Measurements from ENCODE around the gene SLC7A8.

SLC7A8 gene

DNA sequence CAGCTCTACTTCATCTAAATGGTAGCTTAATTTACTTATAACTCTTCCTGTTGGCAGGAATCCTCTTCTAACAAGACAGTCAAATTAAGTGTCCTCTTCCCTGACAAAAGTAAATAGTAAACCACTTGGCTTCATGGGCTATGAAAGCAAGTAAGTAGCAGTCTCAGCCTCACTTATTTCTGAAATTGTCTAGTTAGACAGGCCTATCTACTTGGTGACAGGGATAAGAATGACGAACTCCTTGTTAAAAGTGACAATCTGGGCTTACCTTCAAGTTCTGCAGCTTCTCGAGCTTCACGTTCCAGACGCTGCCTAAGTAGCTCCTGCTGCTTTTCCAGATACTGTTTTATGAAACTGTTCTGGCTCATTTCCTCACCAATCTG is 93.2 kb downstream of the SLC7A8 start:
- Histone ChIP-seq H3K4me1 (ENCODE audit: control insufficient read depth, insufficient read depth, low read length) (peaks cover 30% of the 10 kb centered on the region), H3K9me3 (ENCODE audit: control insufficient read depth, low read length) (no peaks in the 10 kb centered on the region), H3K27me3 (replicated peaks; ENCODE audit: control insufficient read depth, insufficient read depth, low read length) (no peaks in the 10 kb centered on the region), H3K4me3 (ENCODE audit: low read length) (no peak overlapping the region), H3K9ac (ENCODE audit: low read length) (peak overlapping the region; percentile 1), H3K36me3 (ENCODE audit: control insufficient read depth, insufficient read depth, low read length, severe bottlenecking) (peaks cover 77% of the 10 kb centered on the region)
- DNase-seq (ENCODE audit: low read depth), result no peak

DNA sequence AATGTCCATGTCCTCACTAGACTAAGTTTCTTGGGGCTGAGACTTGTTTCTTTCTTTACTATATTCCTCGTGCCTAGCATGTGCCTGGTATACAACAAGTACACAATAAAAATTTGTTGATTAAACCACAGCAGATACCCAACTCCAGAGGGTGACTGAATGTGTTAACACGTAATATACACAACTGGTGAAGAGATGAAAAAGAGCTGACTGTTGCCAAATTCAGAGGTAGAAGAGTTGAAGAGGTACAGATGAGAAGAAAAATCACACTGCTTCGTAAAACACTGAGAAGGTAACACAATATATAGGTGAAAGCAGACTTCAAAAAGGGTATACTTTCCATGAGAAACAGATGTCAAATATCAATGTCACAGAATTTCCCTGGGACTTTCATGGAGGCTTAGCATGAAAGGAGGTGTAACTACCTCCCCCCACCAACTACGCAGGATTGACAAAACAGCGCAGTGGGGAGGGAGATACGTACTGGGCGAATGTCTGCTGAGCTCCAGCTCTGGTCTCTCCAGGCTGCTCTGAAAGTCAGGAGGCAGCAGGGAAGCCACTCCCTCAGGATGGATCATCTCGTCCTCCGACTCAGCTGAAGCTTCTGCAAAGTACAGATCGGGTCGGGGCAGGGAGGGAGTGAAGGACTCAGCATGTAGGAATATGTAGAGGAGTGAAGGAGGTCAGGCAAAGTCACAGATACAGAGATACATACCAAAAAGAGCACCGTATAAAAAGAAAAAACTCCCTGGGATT is 93.8 kb downstream of the SLC7A8 start:
- no peak overlapping the region for H3K9ac ChIP-seq (ENCODE audit: low read length)
- DNase-seq (ENCODE audit: low read depth), result no peak
- peaks cover 35% of the 10 kb centered on the region for H3K4me1 ChIP-seq (ENCODE audit: control insufficient read depth, insufficient read depth, low read length)
- no peaks in the 10 kb centered on the region for H3K9me3 ChIP-seq (ENCODE audit: control insufficient read depth, low read length)
- no peaks in the 10 kb centered on the region for H3K27me3 ChIP-seq (replicated peaks; ENCODE audit: control insufficient read depth, insufficient read depth, low read length)
- peaks cover 82% of the 10 kb centered on the region for H3K36me3 ChIP-seq (ENCODE audit: control insufficient read depth, insufficient read depth, low read length, severe bottlenecking)
- no peak overlapping the region for H3K4me3 ChIP-seq (ENCODE audit: low read length)

DNA sequence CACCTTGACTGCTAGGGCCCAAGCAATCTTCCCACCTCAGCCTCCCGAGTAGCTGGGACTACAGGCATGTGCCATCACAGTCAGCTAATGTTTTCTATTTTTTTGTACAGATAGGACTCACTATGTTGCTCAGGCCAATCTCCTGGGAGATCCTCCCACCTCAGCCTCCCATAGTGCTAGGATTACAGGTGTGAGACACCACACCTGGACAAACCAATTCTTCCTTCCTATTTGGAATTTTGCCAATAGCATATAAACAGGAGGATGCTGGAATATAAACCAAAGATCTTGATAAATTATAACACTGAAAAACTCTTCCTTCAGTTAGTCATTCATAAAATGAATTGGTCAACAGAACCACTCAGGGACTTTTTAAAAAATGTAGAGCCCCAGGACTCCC is 96.9 kb downstream of the SLC7A8 start:
- no peak for DNase-seq (ENCODE audit: low read depth)
- Histone ChIP-seq H3K4me1 (ENCODE audit: control insufficient read depth, insufficient read depth, low read length) (peaks cover 26% of the 10 kb centered on the region), H3K4me3 (ENCODE audit: low read length) (no peak overlapping the region), H3K27me3 (replicated peaks; ENCODE audit: control insufficient read depth, insufficient read depth, low read length) (no peaks in the 10 kb centered on the region), H3K9me3 (ENCODE audit: control insufficient read depth, low read length) (no peaks in the 10 kb centered on the region), H3K9ac (ENCODE audit: low read length) (no peak overlapping the region), H3K36me3 (ENCODE audit: control insufficient read depth, insufficient read depth, low read length, severe bottlenecking) (peaks cover 85% of the 10 kb centered on the region)

DNA sequence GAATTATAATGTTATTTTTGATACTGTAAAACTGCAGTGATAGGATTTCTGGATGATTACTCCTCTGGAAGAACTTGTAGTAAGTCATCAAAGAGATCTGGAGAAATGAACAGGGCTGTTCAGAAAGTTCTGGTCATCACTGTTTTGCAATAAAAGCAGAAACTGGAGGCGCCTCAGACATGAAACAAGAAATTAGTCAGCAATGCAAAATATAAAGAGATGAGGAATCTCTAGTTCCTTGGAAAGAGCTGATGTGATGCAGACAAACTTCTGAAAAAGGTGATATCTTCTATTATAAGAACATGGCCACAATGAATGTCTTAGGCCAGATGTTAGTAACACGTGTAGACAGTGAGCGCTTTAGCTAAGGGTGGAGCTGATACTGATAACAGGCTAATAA is 98.0 kb downstream of the SLC7A8 start:
- H3K4me3 ChIP-seq (ENCODE audit: low read length), result no peak overlapping the region
- no peaks in the 10 kb centered on the region for H3K9me3 ChIP-seq (ENCODE audit: control insufficient read depth, low read length)
- H3K36me3 ChIP-seq (ENCODE audit: control insufficient read depth, insufficient read depth, low read length, severe bottlenecking), result peaks cover 87% of the 10 kb centered on the region
- no peak for DNase-seq (ENCODE audit: low read depth)
- H3K4me1 ChIP-seq (ENCODE audit: control insufficient read depth, insufficient read depth, low read length), result peaks cover 35% of the 10 kb centered on the region
- peak overlapping the region; percentile 51 for H3K9ac ChIP-seq (ENCODE audit: low read length)
- H3K27me3 ChIP-seq (replicated peaks; ENCODE audit: control insufficient read depth, insufficient read depth, low read length), result no peaks in the 10 kb centered on the region

- peaks cover 71% of the 10 kb centered on the region for H3K4me1 ChIP-seq (ENCODE audit: control insufficient read depth, insufficient read depth, low read length)
- H3K27me3 ChIP-seq (replicated peaks; ENCODE audit: control insufficient read depth, insufficient read depth, low read length), result no peaks in the 10 kb centered on the region
- H3K9ac ChIP-seq (ENCODE audit: low read length), result peak overlapping the region; percentile 78
- H3K36me3 ChIP-seq (ENCODE audit: control insufficient read depth, insufficient read depth, low read length, severe bottlenecking), result peaks cover 82% of the 10 kb centered on the region
- H3K9me3 ChIP-seq (ENCODE audit: control insufficient read depth, low read length), result no peaks in the 10 kb centered on the region
- no peak for DNase-seq (ENCODE audit: low read depth)
- H3K4me3 ChIP-seq (ENCODE audit: low read length), result no peak overlapping the region
Observed at GRCh38 chr14:23080474-23080873, 103.0 kb downstream of the SLC7A8 start.

DNA sequence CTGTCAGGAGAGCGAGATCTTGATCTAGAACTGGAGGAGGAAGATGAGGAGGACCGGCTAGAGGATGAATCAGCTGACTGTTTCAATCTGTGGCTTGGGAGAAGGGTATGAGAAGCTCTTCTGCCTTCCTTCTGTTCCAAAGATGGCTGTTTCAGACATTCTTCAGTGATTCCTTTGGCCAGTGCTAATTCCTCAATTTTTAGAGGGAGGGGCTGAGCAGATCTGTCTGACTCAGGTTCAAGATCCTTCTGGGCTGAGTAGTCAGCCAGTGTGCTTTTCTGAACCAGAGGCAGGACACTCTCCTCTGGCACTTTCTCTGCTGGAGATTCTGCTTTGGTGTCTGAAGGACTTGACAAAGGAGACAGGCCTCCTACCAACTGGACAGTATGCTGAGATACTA is 103.7 kb downstream of the SLC7A8 start:
- Histone ChIP-seq H3K4me1 (ENCODE audit: control insufficient read depth, insufficient read depth, low read length) (peaks cover 69% of the 10 kb centered on the region), H3K27me3 (replicated peaks; ENCODE audit: control insufficient read depth, insufficient read depth, low read length) (no peaks in the 10 kb centered on the region), H3K4me3 (ENCODE audit: low read length) (peak overlapping the region; percentile 23), H3K9ac (ENCODE audit: low read length) (peak overlapping the region; percentile 78), H3K36me3 (ENCODE audit: control insufficient read depth, insufficient read depth, low read length, severe bottlenecking) (peaks cover 82% of the 10 kb centered on the region), H3K9me3 (ENCODE audit: control insufficient read depth, low read length) (no peaks in the 10 kb centered on the region)
- DNase-seq (ENCODE audit: low read depth), result peak; percentile 28

DNA sequence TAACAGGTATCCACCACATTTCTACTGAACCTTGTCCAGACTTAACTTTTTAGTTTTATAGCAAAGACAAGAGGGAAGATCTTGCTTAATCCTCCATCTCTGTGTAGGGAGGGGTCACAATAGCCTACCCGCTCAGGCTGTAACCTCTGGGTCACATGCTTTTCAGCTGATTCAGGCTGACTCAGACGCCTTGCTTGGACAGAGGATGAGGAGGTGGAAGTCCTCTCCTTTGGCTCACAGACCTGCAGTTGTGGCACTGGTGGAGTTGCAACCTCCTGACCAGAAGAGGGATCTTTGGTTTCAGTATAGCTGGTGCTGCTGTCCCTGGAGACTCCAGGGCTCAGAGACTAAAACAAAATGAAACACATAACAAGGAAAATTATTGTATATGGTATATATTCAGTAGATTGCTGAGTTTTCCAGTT is 104.8 kb downstream of the SLC7A8 start:
- H3K36me3 ChIP-seq (ENCODE audit: control insufficient read depth, insufficient read depth, low read length, severe bottlenecking), result peaks cover 88% of the 10 kb centered on the region
- H3K27me3 ChIP-seq (replicated peaks; ENCODE audit: control insufficient read depth, insufficient read depth, low read length), result no peaks in the 10 kb centered on the region
- no peaks in the 10 kb centered on the region for H3K9me3 ChIP-seq (ENCODE audit: control insufficient read depth, low read length)
- H3K4me1 ChIP-seq (ENCODE audit: control insufficient read depth, insufficient read depth, low read length), result peaks cover 67% of the 10 kb centered on the region
- peak; percentile 93 for DNase-seq (ENCODE audit: low read depth)
- peak overlapping the region; percentile 88 for H3K9ac ChIP-seq (ENCODE audit: low read length)
- H3K4me3 ChIP-seq (ENCODE audit: low read length), result peak overlapping the region; percentile 23

DNA sequence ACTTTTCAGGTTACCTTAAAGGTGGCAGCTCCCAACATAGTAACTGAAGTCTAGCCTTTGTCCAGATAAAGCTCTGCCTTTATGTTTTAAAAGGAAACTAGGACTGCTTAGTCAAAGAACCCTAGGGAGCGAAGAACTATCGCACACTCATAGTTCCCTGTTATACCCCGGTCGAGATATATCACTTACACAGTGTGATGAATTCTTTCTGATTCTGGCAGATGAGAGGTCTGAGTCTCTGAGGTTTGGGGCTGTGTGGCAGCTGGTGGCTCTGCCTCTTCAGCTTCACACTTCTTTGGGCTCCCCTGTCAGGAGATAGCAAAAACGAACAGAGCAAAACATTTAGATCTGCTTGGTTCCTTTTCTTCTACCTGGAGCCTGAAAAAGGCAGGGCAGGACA is 105.5 kb downstream of the SLC7A8 start:
- Histone ChIP-seq H3K4me3 (ENCODE audit: low read length) (peak overlapping the region; percentile 9), H3K4me1 (ENCODE audit: control insufficient read depth, insufficient read depth, low read length) (peaks cover 68% of the 10 kb centered on the region), H3K27me3 (replicated peaks; ENCODE audit: control insufficient read depth, insufficient read depth, low read length) (no peaks in the 10 kb centered on the region), H3K9me3 (ENCODE audit: control insufficient read depth, low read length) (no peaks in the 10 kb centered on the region), H3K36me3 (ENCODE audit: control insufficient read depth, insufficient read depth, low read length, severe bottlenecking) (peaks cover 89% of the 10 kb centered on the region), H3K9ac (ENCODE audit: low read length) (peak overlapping the region; percentile 88)
- DNase-seq (ENCODE audit: low read depth), result no peak

GRCh38 chr14:23076785-23077408 is 106.6 kb downstream of the SLC7A8 start:
- DNase-seq (ENCODE audit: low read depth), result peak; percentile 72
- Histone ChIP-seq H3K36me3 (ENCODE audit: control insufficient read depth, insufficient read depth, low read length, severe bottlenecking) (peaks cover 92% of the 10 kb centered on the region), H3K27me3 (replicated peaks; ENCODE audit: control insufficient read depth, insufficient read depth, low read length) (no peaks in the 10 kb centered on the region), H3K4me3 (ENCODE audit: low read length) (peak overlapping the region; percentile 46), H3K9me3 (ENCODE audit: control insufficient read depth, low read length) (no peaks in the 10 kb centered on the region), H3K4me1 (ENCODE audit: control insufficient read depth, insufficient read depth, low read length) (peaks cover 73% of the 10 kb centered on the region), H3K9ac (ENCODE audit: low read length) (peak overlapping the region; percentile 88)

Measured in adipocyte (in vitro differentiated cells).